Panc1 (cell line): ENCODE measurements around the gene ZDHHC14. TPM values are rescaled to one million over a fixed set of nuclear protein-coding genes. Genes with fewer than 3 reads are reported as not detected.

Source experiments
- ATAC-seq: fragments of 200-7000 bp; cut with Tn5 transposase; 2 replicates; pipeline ENCODE4 v1.9.1; 2020; ENCODE audit warnings: mild to moderate bottlenecking, moderate library complexity
- BruUV-seq: library from RNA; stranded (reverse); fragments of 400-500 nt; replicated peaks from 2 replicates; lab custom pipeline; 2021; lab: Mats Ljungman, UMichigan
- CTCF ChIA-PET: fragments of 300-600 bp; sonication (Branson Sonifier 250); formaldehyde crosslinking; loops from one replicate; lab custom pipeline; 2022; ENCODE audit warnings: antibody characterized with exemption; lab: Charles Lee
- POLR2A ChIA-PET: fragments of 300-600 bp; sonication (Branson Sonifier 250); formaldehyde crosslinking; loops from one replicate; lab custom pipeline; 2022; ENCODE audit warnings: antibody characterized with exemption; lab: Charles Lee
- DNase-seq: peaks from one replicate; pipeline ENCODE4 v3.0.0-alpha.2; 2010; ENCODE audit warnings: low read depth, low spot score
- H3K27ac ChIP-seq: 2 replicates; pipeline ENCODE4 v1.5.1; 2011; ENCODE audit warnings: mild to moderate bottlenecking, low read length, inconsistent platforms
- H3K27me3 ChIP-seq: fragments of 200-500 bp; sonication (Bioruptor generic); 2 replicates; pipeline ENCODE4 v1.6.0; 2014; ENCODE audit warnings: low read length, inconsistent platforms; ENCODE audit not compliant: control insufficient read depth, insufficient read depth
- H3K36me3 ChIP-seq: fragments of 200-500 bp; sonication (Bioruptor generic); 2 replicates; pipeline ENCODE4 v1.5.1; 2014; ENCODE audit warnings: inconsistent platforms, mild to moderate bottlenecking, low read length, moderate library complexity; ENCODE audit not compliant: control insufficient read depth, insufficient read depth
- H3K4me1 ChIP-seq: 2 replicates; pipeline ENCODE4 v1.5.1; 2011; ENCODE audit warnings: inconsistent platforms, mild to moderate bottlenecking, low read length, moderate library complexity; ENCODE audit not compliant: control insufficient read depth, insufficient read depth
- H3K4me3 ChIP-seq, 2 experiments: 2 replicates each; pipeline ENCODE4 v1.5.1; 2011 to 2012; ENCODE audit warnings: low read depth in 2 of 2, low read length in 2 of 2, mild to moderate bottlenecking in 2 of 2, inconsistent platforms in 1 of 2, moderate library complexity in 1 of 2
- H3K9me3 ChIP-seq: fragments of 200-500 bp; sonication (Bioruptor generic); 2 replicates; pipeline ENCODE4 v1.5.1; 2014; ENCODE audit warnings: low read depth, mild to moderate bottlenecking, inconsistent platforms, low read length, moderate library complexity; ENCODE audit not compliant: control insufficient read depth, insufficient read depth
- CTCF ChIP-seq: fragments of 450-650 bp; IDR thresholded peaks from 2 replicates; pipeline ENCODE4 v1.5.1; 2017; ENCODE audit warnings: mild to moderate bottlenecking
- POLR2AphosphoS5 ChIP-seq: IDR thresholded peaks from 2 replicates; pipeline ENCODE4 v1.6.1; 2012; ENCODE audit warnings: mild to moderate bottlenecking, low read depth, low read length, moderate library complexity
- REST ChIP-seq, 2 experiments: IDR thresholded peaks; 2 replicates each; pipeline ENCODE4 v1.6.1; 2011 to 2012; ENCODE audit warnings: low read depth in 2 of 2, control low read depth in 1 of 2, low read length in 1 of 2, mild to moderate bottlenecking in 1 of 2, moderate library complexity in 1 of 2; ENCODE audit not compliant: insufficient read depth in 1 of 2
- SIN3A ChIP-seq: IDR thresholded peaks from 2 replicates; pipeline ENCODE4 v1.6.1; 2012; ENCODE audit warnings: low read depth, mild to moderate bottlenecking, low read length, moderate library complexity, borderline replicate concordance; ENCODE audit not compliant: insufficient read depth
- TCF7L2 ChIP-seq: IDR thresholded peaks from 2 replicates; pipeline ENCODE4 v1.6.1; 2011; ENCODE audit warnings: mild to moderate bottlenecking, low read depth, low read length, inconsistent platforms
- in situ Hi-C: cut with HindIII; loops from 2 replicates; pipeline ENCODE4 v1.10.0; 2016; ENCODE audit warnings: low sequenced_read_pairs, low pct_unique_long_range_greater_than_20kb
- intact Hi-C: fragments of 100-400 bp; cut with micrococcal nuclease; formaldehyde crosslinking; loops from one replicate; pipeline ENCODE4 v1.10.0; 2022; ENCODE audit not compliant: unreplicated experiment
- total RNA-seq: library from RNA; stranded (reverse); gene quantifications from one replicate; pipeline ENCODE4 v1.2.1, GENCODE V29; 2021; ENCODE audit not compliant: unreplicated experiment

The ZDHHC14 gene
- total RNA-seq, 1 experiment from 2014 or later = 19.9 TPM

- Histone ChIP-seq H3K4me3 (no peak overlapping the region), H3K4me1 (peaks cover 10% of the 10 kb centered on the region), H3K27ac (no peak overlapping the region), H3K36me3 (no peaks in the 10 kb centered on the region), H3K27me3 (no peaks in the 10 kb centered on the region), H3K9me3 (no peaks in the 10 kb centered on the region)
- ATAC-seq (no peak), DNase-seq (no peak)
- no TSS peak for BruUV-seq
- intact Hi-C loops (no loop called here), in situ Hi-C loops (no loop called here)
- ChIA-PET POLR2A (interaction anchor here (0.5 to 0.7 kb wide), 2 partner anchors 123 to 297 kb away, joined by 3 read pairs; no protein-coding TSS in a partner anchor), CTCF (no interaction called here)
- TF ChIP-seq CTCF (no peak), POLR2AphosphoS5 (no peak), REST (IDR thresholded peaks at IDR 0.05; ENCODE audit: insufficient read depth in 1 of 2, low read depth in 2 of 2, low read length in 1 of 2) (no peak), TCF7L2 (no peak), SIN3A (no peak)
Measured at GRCh38 chr6:157459327-157459726, 78.3 kb downstream of the ZDHHC14 start.

- Histone ChIP-seq H3K9me3 (no peaks in the 10 kb centered on the region), H3K36me3 (no peaks in the 10 kb centered on the region), H3K4me3 (no peak overlapping the region), H3K27ac (no peak overlapping the region), H3K4me1 (peaks cover 10% of the 10 kb centered on the region), H3K27me3 (no peaks in the 10 kb centered on the region)
- BruUV-seq = no TSS peak
- in situ Hi-C loops = no loop called here
- DNase-seq = no peak
- POLR2A ChIA-PET = interaction anchor here (1.0 kb wide), 1 partner anchor 43 kb away, joined by 3 read pairs; no protein-coding TSS in a partner anchor
- CTCF ChIA-PET = interaction anchor here (0.7 kb wide), 1 partner anchor 811 kb away, joined by 15 read pairs; no protein-coding TSS in a partner anchor
- TF ChIP-seq SIN3A = no peak
- no peak for TF ChIP-seq TCF7L2
- TF ChIP-seq CTCF = no peak
- no peak for TF ChIP-seq POLR2AphosphoS5
- TF ChIP-seq REST (IDR thresholded peaks at IDR 0.05; ENCODE audit: insufficient read depth in 1 of 2, low read depth in 2 of 2, low read length in 1 of 2) = no peak
- intact Hi-C loops = no loop called here
- no peak for ATAC-seq
Measured at GRCh38 chr6:157460182-157460999, 79.4 kb downstream of the ZDHHC14 start.
